ENCODE data around the gene GBE1. TPM values are rescaled to one million over a fixed set of nuclear protein-coding genes. Genes with fewer than 3 reads are reported as not detected.

GBE1 gene
- polyA plus RNA-seq, 3 donors from 2014 or later, result 12.9 to 21.7 (median 16.2) TPM

DNA sequence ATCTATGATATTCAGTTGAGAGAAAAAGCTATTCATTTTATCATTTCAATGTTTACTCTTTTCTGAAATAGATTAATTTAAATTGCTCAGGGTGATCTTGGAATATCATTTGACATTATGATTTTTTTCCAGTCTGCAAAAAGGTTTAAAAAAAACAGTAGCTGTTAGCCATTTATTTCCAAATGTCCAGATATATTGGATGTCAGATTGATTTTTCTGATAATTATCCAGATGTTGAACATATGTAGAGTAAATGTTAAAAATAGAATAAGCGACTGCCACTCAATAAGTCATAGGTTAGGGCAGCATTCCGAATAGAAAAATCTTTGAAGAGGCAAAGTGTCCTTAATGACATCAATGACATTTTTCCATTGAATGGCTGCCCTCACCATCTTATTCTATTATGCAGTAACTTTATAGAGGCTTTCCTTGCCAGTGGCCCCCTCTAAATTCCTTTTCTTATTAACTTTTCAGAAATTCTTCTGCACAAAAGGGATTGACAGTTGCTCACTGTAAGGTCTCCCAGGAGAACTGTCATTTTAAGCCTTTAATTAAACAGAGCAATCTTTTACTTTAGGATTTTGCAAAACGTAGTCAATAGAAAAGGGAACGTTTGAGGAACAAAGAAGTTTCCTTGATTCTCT, 316.5 kb downstream of the GBE1 start:
- Mint-ChIP-seq H3K27me3 (ENCODE audit: low read depth in 3 of 3) (peaks cover 0 to 2% (median 0%) of the 10 kb centered on the region in 3 donors), H3K4me1 (no peaks in the 10 kb centered on the region), H3K27ac (no peak overlapping the region), H3K4me3 (no peak overlapping the region), H3K9me3 (peaks cover 2 to 35% (median 5%) of the 10 kb centered on the region in 6 donors), H3K36me3 (no peaks in the 10 kb centered on the region)
- no peak for DNase-seq

DNA sequence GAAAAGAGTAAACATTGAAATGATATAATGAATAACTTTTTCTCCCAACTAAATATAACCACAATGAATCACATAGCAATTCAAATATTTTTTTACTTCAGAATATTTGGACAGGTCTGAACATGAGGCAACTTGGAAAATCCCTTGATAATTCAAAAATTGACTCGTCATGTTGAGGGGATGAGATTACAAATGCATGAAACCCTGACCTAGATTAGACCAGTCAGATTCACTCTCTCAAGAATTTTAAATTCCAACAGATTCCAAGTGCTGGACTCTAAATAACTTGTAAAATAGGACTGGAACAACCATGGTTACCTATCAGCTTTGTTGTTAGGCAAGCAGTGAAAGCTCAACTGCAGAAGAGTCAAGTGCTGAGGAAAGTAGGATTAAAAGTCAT, 317.5 kb downstream of the GBE1 start:
- H3K27me3 Mint-ChIP-seq (ENCODE audit: low read depth in 3 of 3), result peaks cover 0 to 3% (median 0%) of the 10 kb centered on the region in 3 donors
- H3K27ac Mint-ChIP-seq, result no peak overlapping the region
- H3K4me3 Mint-ChIP-seq, result no peak overlapping the region
- H3K4me1 Mint-ChIP-seq, result no peaks in the 10 kb centered on the region
- H3K36me3 Mint-ChIP-seq, result no peaks in the 10 kb centered on the region
- H3K9me3 Mint-ChIP-seq, result peaks cover 0 to 30% (median 6%) of the 10 kb centered on the region in 6 donors
- DNase-seq, result no peak

DNA sequence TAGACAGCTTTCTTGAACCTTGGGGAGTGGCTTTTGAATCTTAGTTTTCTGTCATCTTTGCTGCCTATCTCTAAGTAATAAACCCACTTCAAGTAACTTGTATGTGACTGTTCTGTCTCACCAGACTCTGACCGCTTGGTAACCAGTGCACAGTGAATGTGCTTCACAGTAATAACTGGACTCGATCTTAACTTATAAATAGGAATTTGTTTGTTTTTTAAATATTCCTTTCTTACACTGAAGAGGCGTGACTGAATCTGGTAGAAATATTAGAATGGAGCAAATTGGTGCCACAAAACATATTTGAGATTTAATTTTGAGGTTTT, 318.0 kb downstream of the GBE1 start:
- Mint-ChIP-seq H3K4me1 (no peaks in the 10 kb centered on the region), H3K4me3 (no peak overlapping the region), H3K27ac (no peak overlapping the region), H3K27me3 (ENCODE audit: low read depth in 3 of 3) (peaks cover 0 to 3% (median 0%) of the 10 kb centered on the region in 3 donors), H3K9me3 (peaks cover 0 to 30% (median 6%) of the 10 kb centered on the region in 6 donors), H3K36me3 (no peaks in the 10 kb centered on the region)
- DNase-seq, result no peak

DNA sequence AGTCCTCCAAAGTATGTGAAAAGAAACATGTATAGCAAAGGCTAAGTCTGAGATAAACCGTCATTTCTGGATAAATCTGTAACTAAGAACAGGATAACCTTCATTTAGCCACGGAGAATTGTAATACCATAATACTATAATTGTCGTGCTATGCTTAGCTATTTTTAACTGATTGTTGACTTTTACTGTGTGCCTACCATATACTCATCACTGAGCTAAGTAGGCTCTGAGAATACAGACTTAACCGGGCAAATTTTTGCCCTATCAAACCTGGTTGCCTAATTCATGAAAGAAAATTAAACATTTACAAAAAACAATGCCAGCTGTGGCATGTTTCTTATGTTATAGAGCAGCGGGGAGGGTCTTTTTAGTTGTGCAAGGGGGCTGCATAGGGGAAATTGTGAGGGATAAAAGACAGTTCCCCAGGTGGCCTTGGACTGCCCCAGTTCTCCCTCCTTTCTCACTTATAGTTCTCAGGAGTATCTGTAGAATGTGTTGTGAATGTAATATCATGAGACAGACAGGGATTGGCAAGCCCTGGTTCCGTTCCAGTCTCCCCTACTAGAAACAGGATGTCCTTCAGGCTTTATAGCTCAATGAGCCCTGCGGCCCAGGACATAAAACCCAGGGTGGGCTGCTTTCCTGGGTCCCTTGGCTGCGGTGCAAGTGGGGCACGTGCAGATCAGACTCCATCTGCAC, 318.5 kb downstream of the GBE1 start:
- no peak overlapping the region for H3K27ac Mint-ChIP-seq
- peaks cover 0 to 3% (median 0%) of the 10 kb centered on the region in 3 donors for H3K27me3 Mint-ChIP-seq (ENCODE audit: low read depth in 3 of 3)
- H3K9me3 Mint-ChIP-seq, result peaks cover 2 to 35% (median 8%) of the 10 kb centered on the region in 6 donors

DNA sequence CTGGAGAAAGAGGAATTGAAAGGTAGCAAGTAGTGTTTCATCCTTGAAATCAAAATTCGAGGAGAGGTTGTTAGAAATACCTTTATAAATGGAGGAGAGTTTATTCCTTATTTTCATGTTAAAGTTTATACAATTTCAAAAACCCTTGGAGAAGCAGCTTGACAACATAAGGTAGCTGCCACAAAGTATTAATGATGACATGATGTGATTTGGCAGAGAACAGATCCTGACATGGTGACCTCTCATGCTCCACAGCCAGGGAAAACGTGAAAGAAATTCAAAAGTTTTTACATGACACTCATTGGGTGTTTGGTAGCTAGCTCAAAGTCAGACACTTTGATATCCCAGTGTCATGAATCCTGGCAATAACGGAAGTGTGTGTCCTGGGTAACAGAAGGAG, 320.8 kb downstream of the GBE1 start:
- DNase-seq, result no peak
- Mint-ChIP-seq H3K4me1 (no peaks in the 10 kb centered on the region), H3K9me3 (peaks cover 2 to 27% (median 7%) of the 10 kb centered on the region in 6 donors), H3K27me3 (ENCODE audit: low read depth in 3 of 3) (peaks cover 0 to 3% (median 0%) of the 10 kb centered on the region in 3 donors), H3K4me3 (no peak overlapping the region), H3K36me3 (no peaks in the 10 kb centered on the region), H3K27ac (no peak overlapping the region)

More for the DNA sequence above, 318.5 kb downstream of the GBE1 start:
- Mint-ChIP-seq H3K36me3 (no peaks in the 10 kb centered on the region), H3K4me1 (no peaks in the 10 kb centered on the region), H3K4me3 (no peak overlapping the region)
- no peak for DNase-seq

All from immature natural killer cell (primary cell).